GM15510 (cell line): Measurements from ENCODE around the gene SH3BP5.

Source experiments
- POLR2A ChIP-seq: IDR thresholded peaks from 3 replicates; pipeline ENCODE4 v1.6.1; 2011; ENCODE audit warnings: borderline replicate concordance; ENCODE audit not compliant: insufficient read length; ENCODE audit errors: extremely low read depth

The SH3BP5 gene

GRCh38 chr3:15314276-15314675 lies 18.1 kb downstream of the SH3BP5 start:
- TF ChIP-seq POLR2A = no peak

GRCh38 chr3:15313461-15313860 lies 18.9 kb downstream of the SH3BP5 start:
- TF ChIP-seq POLR2A = no peak

- TF ChIP-seq POLR2A = no peak
Measured at GRCh38 chr3:15312550-15312949, 19.8 kb downstream of the SH3BP5 start.

- no peak for TF ChIP-seq POLR2A
Measured at GRCh38 chr3:15310491-15311370, 21.7 kb downstream of the SH3BP5 start.

- no peak for TF ChIP-seq POLR2A
Measured at GRCh38 chr3:15309662-15310335, 22.6 kb downstream of the SH3BP5 start.

GRCh38 chr3:15307580-15307979 lies 24.8 kb downstream of the SH3BP5 start:
- no peak for TF ChIP-seq POLR2A

- TF ChIP-seq POLR2A = no peak
Measured at GRCh38 chr3:15306979-15307359, 25.4 kb downstream of the SH3BP5 start.

- TF ChIP-seq POLR2A = no peak
Measured at GRCh38 chr3:15305359-15305844, 27.0 kb downstream of the SH3BP5 start.

- TF ChIP-seq POLR2A = no peak
Measured at GRCh38 chr3:15303728-15304127, 28.7 kb downstream of the SH3BP5 start.

GRCh38 chr3:15303216-15303615 lies 29.2 kb downstream of the SH3BP5 start:
- no peak for TF ChIP-seq POLR2A

GRCh38 chr3:15301761-15302160 lies 30.6 kb downstream of the SH3BP5 start:
- TF ChIP-seq POLR2A = no peak

- TF ChIP-seq POLR2A = no peak
Measured at GRCh38 chr3:15300323-15301078, 31.9 kb downstream of the SH3BP5 start.

- TF ChIP-seq POLR2A = no peak
Measured at GRCh38 chr3:15299036-15299435, 33.4 kb downstream of the SH3BP5 start.

- no peak for TF ChIP-seq POLR2A
Measured at GRCh38 chr3:15298504-15298903, 33.9 kb downstream of the SH3BP5 start.

- TF ChIP-seq POLR2A = no peak
Measured at GRCh38 chr3:15297608-15298350, 34.6 kb downstream of the SH3BP5 start.

GRCh38 chr3:15295506-15295905 lies 36.9 kb downstream of the SH3BP5 start:
- TF ChIP-seq POLR2A = no peak
